HL-60 (cell line): ENCODE measurements around the gene EIF4E1B.

Experiments used
- DNase-seq, 2 experiments: peaks; one replicate each; pipeline ENCODE4 v3.0.0-alpha.2; 2010 to 2020; ENCODE audit warnings: low read depth in 1 of 2, low spot score in 1 of 2
- H3K27ac ChIP-seq: fragments of 250-450 bp; sonication (Bioruptor Pico); replicated peaks from 2 replicates; pipeline ENCODE4 v1.5.1; 2020; ENCODE audit warnings: mild to moderate bottlenecking, moderate library complexity
- H3K27me3 ChIP-seq: fragments of 250-450 bp; sonication (Bioruptor Pico); 2 replicates; pipeline ENCODE4 v1.5.1; 2021; ENCODE audit warnings: mild to moderate bottlenecking, moderate library complexity; ENCODE audit not compliant: insufficient read depth, poor library complexity, severe bottlenecking
- H3K4me3 ChIP-seq: replicated peaks from 2 replicates; pipeline ENCODE4 v1.5.1; 2011; ENCODE audit warnings: mild to moderate bottlenecking, control low read depth, low read length; ENCODE audit not compliant: insufficient read depth
- CTCF ChIP-seq: IDR thresholded peaks from one replicate; pipeline ENCODE4 v1.5.1; 2011; ENCODE audit warnings: low read length, control low read depth, inconsistent platforms; ENCODE audit not compliant: insufficient read depth
- GABPA ChIP-seq: IDR thresholded peaks from 2 replicates; pipeline ENCODE4 v1.6.1; 2012; ENCODE audit warnings: low read depth
- POLR2AphosphoS5 ChIP-seq: IDR thresholded peaks from 2 replicates; pipeline ENCODE4 v1.6.1; 2012; ENCODE audit warnings: low read depth
- REST ChIP-seq: IDR thresholded peaks from 2 replicates; pipeline ENCODE4 v1.6.1; 2012; ENCODE audit warnings: low read depth; ENCODE audit not compliant: insufficient replicate concordance
- SPI1 ChIP-seq: IDR thresholded peaks from 2 replicates; pipeline ENCODE4 v1.6.1; 2012; ENCODE audit warnings: low read depth, mild to moderate bottlenecking, borderline replicate concordance

Gene EIF4E1B

GRCh38 chr5:176624142-176624541, 6.3 kb upstream of the EIF4E1B start:
- Histone ChIP-seq H3K27ac (no peak overlapping the region), H3K27me3 (peaks cover 53% of the 10 kb centered on the region), H3K4me3 (no peak overlapping the region)
- TF ChIP-seq REST (no peak), SPI1 (no peak), CTCF (no peak), GABPA (no peak), POLR2AphosphoS5 (no peak)
- DNase-seq: no peak

GRCh38 chr5:176624938-176625337, 5.5 kb upstream of the EIF4E1B start:
- DNase-seq: no peak
- Histone ChIP-seq H3K27ac (no peak overlapping the region), H3K27me3 (peaks cover 53% of the 10 kb centered on the region), H3K4me3 (no peak overlapping the region)
- TF ChIP-seq POLR2AphosphoS5 (no peak), GABPA (no peak), CTCF (no peak), SPI1 (no peak), REST (no peak)

GRCh38 chr5:176625512-176625911, 5.0 kb upstream of the EIF4E1B start:
- H3K4me3 ChIP-seq: no peak overlapping the region
- TF ChIP-seq CTCF: no peak
- no peak for TF ChIP-seq REST
- no peak for TF ChIP-seq POLR2AphosphoS5
- TF ChIP-seq SPI1: no peak
- TF ChIP-seq GABPA: no peak
- DNase-seq: no peak
- H3K27me3 ChIP-seq: peaks cover 51% of the 10 kb centered on the region
- no peak overlapping the region for H3K27ac ChIP-seq
